ENCODE measurements around the gene RPS27. TPM values are rescaled to one million over a fixed set of nuclear protein-coding genes. Genes with fewer than 3 reads are reported as not detected.

The RPS27 gene
- total and polyA plus RNA-seq, 2 of the 13 experiments (the other 11 are each of a cell fraction or from before 2014, with no cell fraction given), result 3,737 to 9,964 TPM

DNA sequence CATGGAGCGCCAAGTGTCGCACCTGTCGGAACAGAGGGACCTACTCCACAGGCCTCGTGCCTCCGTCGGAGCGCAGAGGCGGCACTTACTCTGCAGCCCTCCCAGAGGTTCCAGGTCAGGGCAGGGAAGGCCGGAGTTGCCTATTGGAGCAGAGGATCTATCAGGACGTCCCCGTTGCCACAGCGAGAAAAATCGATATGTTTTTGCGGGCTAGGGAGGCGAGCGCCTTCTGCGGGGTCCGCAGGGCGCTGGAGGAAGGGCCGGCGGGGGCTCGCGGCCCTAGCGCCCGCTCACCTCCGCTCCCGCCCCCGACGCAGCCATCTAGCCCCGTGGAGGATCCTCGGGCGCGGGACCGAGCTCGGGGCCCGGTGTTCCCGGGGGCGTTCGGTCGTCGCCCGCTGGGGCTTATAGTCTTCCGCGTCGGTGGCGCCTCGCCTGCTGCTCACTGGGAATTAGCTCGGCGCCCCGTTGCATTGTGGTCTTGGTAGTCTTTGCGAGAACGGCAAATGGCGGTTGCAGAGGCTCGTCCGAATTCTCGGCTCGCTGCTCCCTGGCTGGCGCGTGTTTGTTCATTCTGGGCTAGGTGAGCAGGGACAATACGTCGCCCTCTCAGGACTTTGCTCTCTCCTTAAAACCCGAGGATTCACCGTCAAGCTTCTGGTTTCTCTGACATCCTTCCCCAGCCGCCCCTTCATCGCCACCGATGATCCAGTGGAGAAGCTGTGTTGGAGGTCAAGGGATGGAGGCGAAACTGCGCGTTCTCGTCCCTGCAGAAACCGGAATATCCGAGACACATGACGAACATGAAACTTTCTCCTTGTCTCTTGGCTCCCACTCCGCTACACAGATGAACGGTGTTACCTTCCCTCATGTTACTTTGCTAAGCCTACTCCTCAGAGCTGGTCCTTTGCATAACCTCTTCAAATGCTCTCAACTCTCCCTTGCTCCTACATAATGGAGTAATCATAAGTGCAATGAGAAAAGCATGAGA is 13.0 kb upstream of the RPS27 start, which contains the start of gene JTB (continued):
- TF ChIP-seq ZNF10 (CRISPR knock-in tag; IDR thresholded peaks at IDR 0.05; ENCODE audit: borderline replicate concordance, low read depth), result no peak
- TF ChIP-seq, protein P1, sequence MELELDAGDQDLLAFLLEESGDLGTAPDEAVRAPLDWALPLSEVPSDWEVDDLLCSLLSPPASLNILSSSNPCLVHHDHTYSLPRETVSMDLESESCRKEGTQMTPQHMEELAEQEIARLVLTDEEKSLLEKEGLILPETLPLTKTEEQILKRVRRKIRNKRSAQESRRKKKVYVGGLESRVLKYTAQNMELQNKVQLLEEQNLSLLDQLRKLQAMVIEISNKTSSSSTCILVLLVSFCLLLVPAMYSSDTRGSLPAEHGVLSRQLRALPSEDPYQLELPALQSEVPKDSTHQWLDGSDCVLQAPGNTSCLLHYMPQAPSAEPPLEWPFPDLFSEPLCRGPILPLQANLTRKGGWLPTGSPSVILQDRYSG (CRISPR knock-in tag; IDR thresholded peaks at IDR 0.05), result no peak
- 0 out of 2 replicates have a peak, but pooled peaks have one; percentile 14 for TF ChIP-seq ZNF180 (CRISPR knock-in tag; IDR thresholded peaks at IDR 0.05; ENCODE audit: borderline replicate concordance, low read depth)
- no peak for TF ChIP-seq ZNF552 (CRISPR knock-in tag; IDR thresholded peaks at IDR 0.05; ENCODE audit: borderline replicate concordance)
- no peak for TF ChIP-seq STAG1 (CRISPR knock-in tag; IDR thresholded peaks at IDR 0.05)
- peak; percentile 49; the same call in 1 of the 2 replicates for TF ChIP-seq ZNF607 (CRISPR knock-in tag; IDR thresholded peaks at IDR 0.05; ENCODE audit: borderline replicate concordance)
- TF ChIP-seq ZNF432 (CRISPR knock-in tag; IDR thresholded peaks at IDR 0.05; ENCODE audit: borderline replicate concordance), result no peak
- TF ChIP-seq ZSCAN20 (CRISPR knock-in tag; IDR thresholded peaks at IDR 0.05; ENCODE audit: borderline replicate concordance), result no peak
- TF ChIP-seq, protein P2, sequence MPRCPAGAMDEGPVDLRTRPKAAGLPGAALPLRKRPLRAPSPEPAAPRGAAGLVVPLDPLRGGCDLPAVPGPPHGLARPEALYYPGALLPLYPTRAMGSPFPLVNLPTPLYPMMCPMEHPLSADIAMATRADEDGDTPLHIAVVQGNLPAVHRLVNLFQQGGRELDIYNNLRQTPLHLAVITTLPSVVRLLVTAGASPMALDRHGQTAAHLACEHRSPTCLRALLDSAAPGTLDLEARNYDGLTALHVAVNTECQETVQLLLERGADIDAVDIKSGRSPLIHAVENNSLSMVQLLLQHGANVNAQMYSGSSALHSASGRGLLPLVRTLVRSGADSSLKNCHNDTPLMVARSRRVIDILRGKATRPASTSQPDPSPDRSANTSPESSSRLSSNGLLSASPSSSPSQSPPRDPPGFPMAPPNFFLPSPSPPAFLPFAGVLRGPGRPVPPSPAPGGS (CRISPR knock-in tag; IDR thresholded peaks at IDR 0.05), result peak; percentile 87; the same call in 1 of the 2 replicates
- no peak for TF ChIP-seq ZNF781 (CRISPR knock-in tag; IDR thresholded peaks at IDR 0.05; ENCODE audit: borderline replicate concordance, not compliant biosample characterization)
- TF ChIP-seq MIER2 (CRISPR knock-in tag; IDR thresholded peaks at IDR 0.05), result no peak
- peak; percentile 60 for TF ChIP-seq SUZ12 (IDR thresholded peaks at IDR 0.05; ENCODE audit: low read depth, low read length)
- TF ChIP-seq JUNB (CRISPR knock-in tag; IDR thresholded peaks at IDR 0.05; ENCODE audit: borderline replicate concordance), result no peak
- peak; percentile 90 for TF ChIP-seq ZNF501 (CRISPR knock-in tag; IDR thresholded peaks at IDR 0.05)
- no peak for TF ChIP-seq ZNF383 (CRISPR knock-in tag; IDR thresholded peaks at IDR 0.05; ENCODE audit: borderline replicate concordance)
- TF ChIP-seq, protein P3, sequence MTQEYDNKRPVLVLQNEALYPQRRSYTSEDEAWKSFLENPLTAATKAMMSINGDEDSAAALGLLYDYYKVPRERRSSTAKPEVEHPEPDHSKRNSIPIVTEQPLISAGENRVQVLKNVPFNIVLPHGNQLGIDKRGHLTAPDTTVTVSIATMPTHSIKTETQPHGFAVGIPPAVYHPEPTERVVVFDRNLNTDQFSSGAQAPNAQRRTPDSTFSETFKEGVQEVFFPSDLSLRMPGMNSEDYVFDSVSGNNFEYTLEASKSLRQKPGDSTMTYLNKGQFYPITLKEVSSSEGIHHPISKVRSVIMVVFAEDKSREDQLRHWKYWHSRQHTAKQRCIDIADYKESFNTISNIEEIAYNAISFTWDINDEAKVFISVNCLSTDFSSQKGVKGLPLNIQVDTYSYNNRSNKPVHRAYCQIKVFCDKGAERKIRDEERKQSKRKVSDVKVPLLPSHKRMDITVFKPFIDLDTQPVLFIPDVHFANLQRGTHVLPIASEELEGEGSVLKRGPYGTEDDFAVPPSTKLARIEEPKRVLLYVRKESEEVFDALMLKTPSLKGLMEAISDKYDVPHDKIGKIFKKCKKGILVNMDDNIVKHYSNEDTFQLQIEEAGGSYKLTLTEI (CRISPR knock-in tag; conservative IDR thresholded peaks at IDR 0.05), result no peak
- no peak for TF ChIP-seq NFE2 (CRISPR knock-in tag; IDR thresholded peaks at IDR 0.05)
- no peak for TF ChIP-seq SMARCC2 (IDR thresholded peaks at IDR 0.05)
- no peak for TF ChIP-seq RCOR2 (CRISPR knock-in tag; IDR thresholded peaks at IDR 0.05)
- TF ChIP-seq SETDB1 (CRISPR knock-in tag; IDR thresholded peaks at IDR 0.05; ENCODE audit: borderline replicate concordance), result no peak
- peak; percentile 78; the same call in 1 of the 2 replicates for TF ChIP-seq ARID2 (CRISPR knock-in tag; IDR thresholded peaks at IDR 0.05; ENCODE audit: borderline replicate concordance)
- peak; percentile 88 for TF ChIP-seq ZNF451 (CRISPR knock-in tag; IDR thresholded peaks at IDR 0.05)
